Breast epithelium (tissue), 3 donors: ENCODE data around the gene ROR2.
"Not testable (repeated sequence)": the region's sequence is repeated elsewhere in the genome, so short reads cannot be mapped to it uniquely, and the experiment has no call there.

Source experiments
- CTCF ChIP-seq, 3 donors: fragments of 450-650 bp; IDR thresholded peaks; one replicate each; pipeline ENCODE4 v1.5.1; 2016 to 2017; ENCODE audit warnings: antibody characterized with exemption in 3 of 3, mild to moderate bottlenecking in 3 of 3, moderate library complexity in 3 of 3
- POLR2A ChIP-seq: fragments of 450-650 bp; IDR thresholded peaks from one replicate; pipeline ENCODE4 v1.6.1; 2016; ENCODE audit warnings: antibody characterized with exemption, mild to moderate bottlenecking, moderate library complexity

DNA sequence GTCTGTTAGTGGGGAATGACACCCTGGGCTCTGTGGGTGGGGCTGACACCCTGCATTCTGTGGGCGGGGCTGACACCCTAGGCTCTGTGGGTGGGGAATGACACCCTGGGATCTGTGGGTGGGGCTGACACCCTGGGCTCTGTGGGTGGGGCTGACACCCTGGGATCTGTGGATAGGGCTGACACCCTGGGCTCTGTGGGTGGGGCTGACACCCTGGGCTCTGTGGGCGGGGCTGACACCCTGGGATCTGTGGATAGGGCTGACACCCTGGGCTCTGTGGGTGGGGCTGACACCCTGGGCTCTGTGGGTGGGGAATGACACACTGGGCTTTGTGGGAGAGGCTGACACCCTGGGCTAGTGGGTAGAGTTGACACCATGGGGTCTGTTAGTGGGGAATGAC lies 152.5 kb downstream of the ROR2 start:
- not testable (repeated sequence) for TF ChIP-seq CTCF (IDR thresholded peaks at IDR 0.05); POLR2A
